Superior temporal gyrus (tissue), 1 donor: ENCODE measurements around the gene PTPRG.

Experiments
- DNase-seq: peaks from one replicate; pipeline ENCODE4 v3.0.0-alpha.2; 2016; ENCODE audit errors: extremely low spot score

The PTPRG gene

GRCh38 chr3:61562721-61563312, 1.4 kb downstream of the PTPRG start:
- DNase-seq: no peak

GRCh38 chr3:61563313-61564271, 2.2 kb downstream of the PTPRG start:
- DNase-seq: peak; percentile 28

GRCh38 chr3:61564395-61565059, 3.2 kb downstream of the PTPRG start:
- DNase-seq: peak; percentile 58

- no peak for DNase-seq
These were observed 4.2 kb downstream of the PTPRG start for GRCh38 chr3:61565569-61565968.

GRCh38 chr3:61568127-61568526, 6.8 kb downstream of the PTPRG start:
- no peak for DNase-seq

- DNase-seq: peak; percentile 60
These were observed 8.6 kb downstream of the PTPRG start for GRCh38 chr3:61569856-61570580.

GRCh38 chr3:61570813-61571212, 9.4 kb downstream of the PTPRG start:
- no peak for DNase-seq

GRCh38 chr3:61571516-61572336, 10.4 kb downstream of the PTPRG start:
- DNase-seq: no peak

- DNase-seq: no peak
These were observed 11.5 kb downstream of the PTPRG start for GRCh38 chr3:61572879-61573278.

- no peak for DNase-seq
These were observed 12.1 kb downstream of the PTPRG start for GRCh38 chr3:61573441-61573840.

GRCh38 chr3:61574854-61575253, 13.5 kb downstream of the PTPRG start:
- DNase-seq: no peak

GRCh38 chr3:61575893-61576292, 14.5 kb downstream of the PTPRG start:
- no peak for DNase-seq

- DNase-seq: no peak
These were observed 16.4 kb downstream of the PTPRG start for GRCh38 chr3:61577760-61578159.

GRCh38 chr3:61578667-61579367, 17.4 kb downstream of the PTPRG start:
- DNase-seq: no peak

- DNase-seq: no peak
These were observed 18.3 kb downstream of the PTPRG start for GRCh38 chr3:61579685-61580084.

- no peak for DNase-seq
These were observed 19.7 kb downstream of the PTPRG start for GRCh38 chr3:61580982-61581643.

GRCh38 chr3:61582287-61582686, 20.9 kb downstream of the PTPRG start:
- DNase-seq: no peak

- no peak for DNase-seq
These were observed 21.5 kb downstream of the PTPRG start for GRCh38 chr3:61582846-61583245.

GRCh38 chr3:61583890-61584875, 22.8 kb downstream of the PTPRG start:
- no peak for DNase-seq
